ENCODE results near the gene EYS.
"Not testable (repeated sequence)": the region's sequence is repeated elsewhere in the genome, so short reads cannot be mapped to it uniquely, and the experiment has no call there.

Gene EYS

DNA sequence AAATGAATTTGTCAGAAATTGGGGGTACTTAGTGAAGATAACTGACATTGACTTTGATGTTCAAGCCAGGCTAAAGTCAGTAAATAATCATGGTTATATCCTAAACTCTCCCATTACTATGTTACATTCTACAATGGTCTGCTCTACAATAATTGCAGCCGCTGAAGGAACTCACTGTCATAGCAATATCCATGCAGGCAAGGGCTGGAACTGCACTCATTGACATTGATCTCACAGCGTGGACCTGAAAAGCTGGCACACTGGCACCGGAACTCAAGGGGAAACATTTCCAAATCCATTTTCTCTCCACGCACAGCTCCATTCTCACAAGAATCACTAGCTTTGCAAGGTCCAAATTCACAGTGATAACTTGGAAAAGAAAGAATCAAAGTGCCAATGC is 702.7 kb downstream of the EYS start:
- no peak overlapping the region for H3K4me3 ChIP-seq (ENCODE audit: low read length)
- no peaks in the 10 kb centered on the region for H3K36me3 ChIP-seq (ENCODE audit: control insufficient read depth, insufficient read depth, low read length, severe bottlenecking)
- no peaks in the 10 kb centered on the region for H3K27me3 ChIP-seq (replicated peaks; ENCODE audit: control insufficient read depth, insufficient read depth, low read length)
- DNase-seq (ENCODE audit: low read depth), result no peak
- no peaks in the 10 kb centered on the region for H3K9me3 ChIP-seq (ENCODE audit: control insufficient read depth, low read length)
- H3K9ac ChIP-seq (ENCODE audit: low read length), result no peak overlapping the region
- peaks cover 4% of the 10 kb centered on the region for H3K4me1 ChIP-seq (ENCODE audit: control insufficient read depth, insufficient read depth, low read length)

DNA sequence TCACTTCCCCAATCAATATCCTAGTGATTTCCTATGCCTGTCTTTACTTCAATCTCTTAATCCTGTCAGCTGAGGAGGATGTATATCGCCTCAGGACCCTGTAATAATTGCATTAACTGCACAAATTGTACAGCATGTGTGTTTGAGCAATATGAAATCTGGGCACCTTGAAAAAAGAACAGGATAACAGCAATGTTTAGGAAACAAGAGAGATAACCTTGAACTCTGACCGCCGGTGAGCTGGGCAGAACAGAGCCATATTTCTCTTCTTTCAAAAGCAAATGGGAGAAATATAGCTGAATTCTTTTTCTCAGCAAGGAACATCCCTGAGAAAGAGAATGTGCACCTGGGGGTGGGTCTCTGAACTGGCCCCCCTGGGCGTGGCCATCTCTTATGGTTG is 704.1 kb downstream of the EYS start:
- H3K9ac ChIP-seq (ENCODE audit: low read length); H3K36me3 ChIP-seq (ENCODE audit: control insufficient read depth, insufficient read depth, low read length, severe bottlenecking); H3K4me1 ChIP-seq (ENCODE audit: control insufficient read depth, insufficient read depth, low read length); H3K4me3 ChIP-seq (ENCODE audit: low read length); DNase-seq (ENCODE audit: low read depth); H3K27me3 ChIP-seq (replicated peaks; ENCODE audit: control insufficient read depth, insufficient read depth, low read length); H3K9me3 ChIP-seq (ENCODE audit: control insufficient read depth, low read length): not testable (repeated sequence)

DNA sequence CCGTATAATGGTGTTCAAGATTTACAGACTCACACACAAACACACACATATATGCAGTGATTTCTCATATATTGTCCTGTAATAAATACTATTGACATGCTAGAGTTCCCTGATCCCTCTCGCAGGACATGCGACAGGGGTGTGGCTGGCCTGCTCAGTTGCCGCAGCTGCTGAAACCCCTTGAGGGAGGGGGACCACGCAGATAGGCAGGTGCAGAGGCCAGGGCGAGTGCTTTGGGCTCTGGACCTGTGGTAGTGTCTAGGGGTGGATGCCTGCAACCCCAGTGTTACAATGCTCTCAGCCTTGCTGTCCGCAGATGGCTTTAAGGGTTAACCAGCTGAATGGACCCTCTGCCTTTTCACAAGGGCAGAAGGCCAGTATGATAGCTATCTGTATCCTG is 706.2 kb downstream of the EYS start:
- H3K36me3 ChIP-seq (ENCODE audit: control insufficient read depth, insufficient read depth, low read length, severe bottlenecking), result no peaks in the 10 kb centered on the region
- H3K27me3 ChIP-seq (replicated peaks; ENCODE audit: control insufficient read depth, insufficient read depth, low read length), result peaks cover 3% of the 10 kb centered on the region
- no peak overlapping the region for H3K9ac ChIP-seq (ENCODE audit: low read length)
- peaks cover 4% of the 10 kb centered on the region for H3K4me1 ChIP-seq (ENCODE audit: control insufficient read depth, insufficient read depth, low read length)
- no peak for DNase-seq (ENCODE audit: low read depth)
- H3K9me3 ChIP-seq (ENCODE audit: control insufficient read depth, low read length), result no peaks in the 10 kb centered on the region
- no peak overlapping the region for H3K4me3 ChIP-seq (ENCODE audit: low read length)

GRCh38 chr6:64998204-64998603 is 708.8 kb downstream of the EYS start:
- Histone ChIP-seq H3K36me3 (ENCODE audit: control insufficient read depth, insufficient read depth, low read length, severe bottlenecking) (no peaks in the 10 kb centered on the region), H3K9me3 (ENCODE audit: control insufficient read depth, low read length) (no peaks in the 10 kb centered on the region), H3K4me1 (ENCODE audit: control insufficient read depth, insufficient read depth, low read length) (no peaks in the 10 kb centered on the region), H3K27me3 (replicated peaks; ENCODE audit: control insufficient read depth, insufficient read depth, low read length) (peaks cover 3% of the 10 kb centered on the region), H3K9ac (ENCODE audit: low read length) (no peak overlapping the region), H3K4me3 (ENCODE audit: low read length) (no peak overlapping the region)
- no peak for DNase-seq (ENCODE audit: low read depth)

DNA sequence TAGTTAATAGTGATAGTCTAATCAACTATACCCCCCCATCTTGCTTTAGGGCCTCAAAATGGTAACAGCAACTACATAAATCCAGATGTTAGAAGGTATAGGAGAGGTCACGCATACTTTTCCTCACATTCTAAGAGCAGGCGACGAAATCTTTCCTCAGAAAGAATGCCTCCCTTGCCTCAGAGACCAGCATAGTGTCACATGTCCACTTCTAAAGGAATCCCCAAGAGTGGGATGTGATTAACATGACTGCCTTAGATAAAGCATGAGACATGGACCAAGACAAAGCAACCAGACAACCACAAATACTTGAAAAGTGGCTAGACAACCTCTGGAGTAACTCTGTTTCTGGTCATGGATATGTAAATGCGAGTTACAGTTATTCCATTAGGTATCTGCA is 710.7 kb downstream of the EYS start:
- Histone ChIP-seq H3K9ac (ENCODE audit: low read length) (no peak overlapping the region), H3K27me3 (replicated peaks; ENCODE audit: control insufficient read depth, insufficient read depth, low read length) (peaks cover 3% of the 10 kb centered on the region), H3K4me3 (ENCODE audit: low read length) (no peak overlapping the region), H3K9me3 (ENCODE audit: control insufficient read depth, low read length) (no peaks in the 10 kb centered on the region), H3K36me3 (ENCODE audit: control insufficient read depth, insufficient read depth, low read length, severe bottlenecking) (no peaks in the 10 kb centered on the region), H3K4me1 (ENCODE audit: control insufficient read depth, insufficient read depth, low read length) (no peaks in the 10 kb centered on the region)
- no peak for DNase-seq (ENCODE audit: low read depth)

DNA sequence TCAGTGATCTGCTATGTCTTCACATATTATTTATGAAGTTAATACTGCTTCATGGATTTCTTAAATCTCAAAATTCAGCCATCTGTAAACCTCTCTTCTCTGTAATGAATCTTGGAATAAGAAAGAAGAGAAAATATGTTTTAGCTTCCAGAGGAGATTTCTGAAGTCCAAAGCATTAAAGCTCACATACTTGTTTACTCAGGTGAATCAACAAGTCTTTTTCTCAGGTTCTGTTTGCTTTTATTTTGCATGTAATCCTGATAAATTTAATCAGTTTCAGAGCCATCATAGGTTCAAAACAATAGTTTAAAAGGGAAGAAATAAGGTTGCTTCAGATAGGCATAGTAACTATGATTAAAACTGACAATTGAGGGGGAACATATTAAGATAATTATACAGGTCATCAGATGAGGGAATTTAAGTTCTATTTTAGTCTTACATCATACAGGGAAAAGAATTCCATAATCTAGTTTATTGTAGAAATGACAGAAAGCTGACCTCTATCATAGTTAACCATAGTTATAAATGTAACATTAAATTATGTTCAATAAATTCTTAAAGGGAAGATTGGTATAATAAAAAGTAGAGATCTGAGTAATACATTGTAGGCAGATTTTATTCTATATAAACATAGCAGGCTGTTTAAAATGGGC is 716.2 kb downstream of the EYS start:
- no peaks in the 10 kb centered on the region for H3K4me1 ChIP-seq (ENCODE audit: control insufficient read depth, insufficient read depth, low read length)
- H3K9me3 ChIP-seq (ENCODE audit: control insufficient read depth, low read length), result no peaks in the 10 kb centered on the region
- H3K36me3 ChIP-seq (ENCODE audit: control insufficient read depth, insufficient read depth, low read length, severe bottlenecking), result no peaks in the 10 kb centered on the region
- H3K4me3 ChIP-seq (ENCODE audit: low read length), result no peak overlapping the region
- no peak for DNase-seq (ENCODE audit: low read depth)
- H3K9ac ChIP-seq (ENCODE audit: low read length), result no peak overlapping the region
- no peaks in the 10 kb centered on the region for H3K27me3 ChIP-seq (replicated peaks; ENCODE audit: control insufficient read depth, insufficient read depth, low read length)

GRCh38 chr6:64988148-64988547 is 718.9 kb downstream of the EYS start:
- Histone ChIP-seq H3K9me3 (ENCODE audit: control insufficient read depth, low read length) (no peaks in the 10 kb centered on the region), H3K27me3 (replicated peaks; ENCODE audit: control insufficient read depth, insufficient read depth, low read length) (no peaks in the 10 kb centered on the region), H3K9ac (ENCODE audit: low read length) (no peak overlapping the region), H3K4me1 (ENCODE audit: control insufficient read depth, insufficient read depth, low read length) (no peaks in the 10 kb centered on the region), H3K36me3 (ENCODE audit: control insufficient read depth, insufficient read depth, low read length, severe bottlenecking) (no peaks in the 10 kb centered on the region), H3K4me3 (ENCODE audit: low read length) (no peak overlapping the region)
- no peak for DNase-seq (ENCODE audit: low read depth)

GRCh38 chr6:64987066-64987465 is 720.0 kb downstream of the EYS start:
- Histone ChIP-seq H3K36me3 (ENCODE audit: control insufficient read depth, insufficient read depth, low read length, severe bottlenecking) (no peaks in the 10 kb centered on the region), H3K27me3 (replicated peaks; ENCODE audit: control insufficient read depth, insufficient read depth, low read length) (no peaks in the 10 kb centered on the region), H3K4me1 (ENCODE audit: control insufficient read depth, insufficient read depth, low read length) (no peaks in the 10 kb centered on the region), H3K9me3 (ENCODE audit: control insufficient read depth, low read length) (no peaks in the 10 kb centered on the region), H3K9ac (ENCODE audit: low read length) (no peak overlapping the region), H3K4me3 (ENCODE audit: low read length) (no peak overlapping the region)
- DNase-seq (ENCODE audit: low read depth), result no peak

DNA sequence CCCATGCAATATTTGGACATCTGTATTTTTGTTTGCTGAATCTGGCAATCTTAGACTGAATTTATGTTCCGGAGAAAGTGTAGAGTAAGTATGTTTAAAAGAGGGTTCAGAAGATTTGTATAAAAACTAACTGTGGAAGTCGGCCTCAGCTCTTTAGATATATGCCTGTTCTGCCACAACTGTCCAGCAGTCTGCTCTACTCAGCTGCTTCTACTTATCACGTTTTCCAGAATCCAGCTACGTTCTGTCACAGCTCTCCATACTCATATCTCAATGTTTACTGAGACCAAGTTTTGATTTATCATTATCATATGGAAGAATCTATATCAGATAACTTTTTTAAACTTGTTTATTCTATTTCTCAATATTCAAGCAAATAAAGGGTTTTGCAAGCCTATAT is 721.3 kb downstream of the EYS start:
- Histone ChIP-seq H3K27me3 (replicated peaks; ENCODE audit: control insufficient read depth, insufficient read depth, low read length) (no peaks in the 10 kb centered on the region), H3K9me3 (ENCODE audit: control insufficient read depth, low read length) (no peaks in the 10 kb centered on the region), H3K36me3 (ENCODE audit: control insufficient read depth, insufficient read depth, low read length, severe bottlenecking) (no peaks in the 10 kb centered on the region), H3K4me1 (ENCODE audit: control insufficient read depth, insufficient read depth, low read length) (no peaks in the 10 kb centered on the region), H3K4me3 (ENCODE audit: low read length) (no peak overlapping the region), H3K9ac (ENCODE audit: low read length) (no peak overlapping the region)
- no peak for DNase-seq (ENCODE audit: low read depth)

GRCh38 chr6:64984948-64985347 is 722.1 kb downstream of the EYS start:
- no peaks in the 10 kb centered on the region for H3K27me3 ChIP-seq (replicated peaks; ENCODE audit: control insufficient read depth, insufficient read depth, low read length)
- no peaks in the 10 kb centered on the region for H3K4me1 ChIP-seq (ENCODE audit: control insufficient read depth, insufficient read depth, low read length)
- H3K9me3 ChIP-seq (ENCODE audit: control insufficient read depth, low read length), result no peaks in the 10 kb centered on the region
- H3K4me3 ChIP-seq (ENCODE audit: low read length), result no peak overlapping the region
- no peak overlapping the region for H3K9ac ChIP-seq (ENCODE audit: low read length)
- no peak for DNase-seq (ENCODE audit: low read depth)
- H3K36me3 ChIP-seq (ENCODE audit: control insufficient read depth, insufficient read depth, low read length, severe bottlenecking), result no peaks in the 10 kb centered on the region

DNA sequence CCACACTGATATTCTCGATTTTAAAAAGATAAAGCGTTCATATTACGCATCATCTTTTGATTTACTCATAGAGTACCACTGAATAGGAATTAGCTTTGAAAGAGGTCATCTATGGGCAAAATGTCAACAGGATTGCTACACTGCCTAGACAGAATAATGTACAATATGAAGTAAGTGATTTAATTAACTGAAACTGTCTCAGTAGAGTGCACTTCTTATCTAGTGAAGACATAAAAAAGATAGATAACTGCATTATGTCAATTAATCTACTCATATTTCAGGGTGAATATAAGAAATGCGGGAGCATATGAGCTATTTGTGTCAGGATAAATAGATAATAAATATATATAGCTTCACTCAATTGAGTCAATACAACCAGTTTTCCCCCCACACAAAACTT is 723.9 kb downstream of the EYS start:
- DNase-seq (ENCODE audit: low read depth), result no peak
- no peaks in the 10 kb centered on the region for H3K27me3 ChIP-seq (replicated peaks; ENCODE audit: control insufficient read depth, insufficient read depth, low read length)
- H3K4me1 ChIP-seq (ENCODE audit: control insufficient read depth, insufficient read depth, low read length), result no peaks in the 10 kb centered on the region
- no peak overlapping the region for H3K9ac ChIP-seq (ENCODE audit: low read length)
- no peaks in the 10 kb centered on the region for H3K36me3 ChIP-seq (ENCODE audit: control insufficient read depth, insufficient read depth, low read length, severe bottlenecking)
- H3K9me3 ChIP-seq (ENCODE audit: control insufficient read depth, low read length), result no peaks in the 10 kb centered on the region
- no peak overlapping the region for H3K4me3 ChIP-seq (ENCODE audit: low read length)

GRCh38 chr6:64973142-64973541 is 733.9 kb downstream of the EYS start:
- Histone ChIP-seq H3K27me3 (replicated peaks; ENCODE audit: control insufficient read depth, insufficient read depth, low read length) (no peaks in the 10 kb centered on the region), H3K36me3 (ENCODE audit: control insufficient read depth, insufficient read depth, low read length, severe bottlenecking) (no peaks in the 10 kb centered on the region), H3K9me3 (ENCODE audit: control insufficient read depth, low read length) (no peaks in the 10 kb centered on the region), H3K4me3 (ENCODE audit: low read length) (no peak overlapping the region), H3K4me1 (ENCODE audit: control insufficient read depth, insufficient read depth, low read length) (no peaks in the 10 kb centered on the region), H3K9ac (ENCODE audit: low read length) (no peak overlapping the region)
- no peak for DNase-seq (ENCODE audit: low read depth)
